ENCODE results near the gene ACTRT3.

The ACTRT3 gene

GRCh38 chr3:169787791-169788190 lies 18.4 kb upstream of the ACTRT3 start:
- no peak for TF ChIP-seq CTCF (IDR thresholded peaks at IDR 0.05; ENCODE audit: low read length, missing control alignments)
- H3K4me3 ChIP-seq (replicated peaks; ENCODE audit: low read depth, low read length) = no peak overlapping the region

GRCh38 chr3:169787120-169787519 lies 17.8 kb upstream of the ACTRT3 start:
- TF ChIP-seq CTCF (IDR thresholded peaks at IDR 0.05; ENCODE audit: low read length, missing control alignments) = no peak
- no peak for DNase-seq (ENCODE audit: low read depth)
- H3K4me3 ChIP-seq (replicated peaks; ENCODE audit: low read depth, low read length) = no peak overlapping the region

More at GRCh38 chr3:169787791-169788190, 18.4 kb upstream of the ACTRT3 start:
- DNase-seq (ENCODE audit: low read depth) = no peak

- H3K4me3 ChIP-seq (replicated peaks; ENCODE audit: low read depth, low read length) = no peak overlapping the region
- no peak for TF ChIP-seq CTCF (IDR thresholded peaks at IDR 0.05; ENCODE audit: low read length, missing control alignments)
- no peak for DNase-seq (ENCODE audit: low read depth)
Observed at GRCh38 chr3:169781209-169781855, 12.0 kb upstream of the ACTRT3 start.

GRCh38 chr3:169780742-169781141 lies 11.4 kb upstream of the ACTRT3 start:
- no peak for TF ChIP-seq CTCF (IDR thresholded peaks at IDR 0.05; ENCODE audit: low read length, missing control alignments)
- no peak for DNase-seq (ENCODE audit: low read depth)
- H3K4me3 ChIP-seq (replicated peaks; ENCODE audit: low read depth, low read length) = no peak overlapping the region

GRCh38 chr3:169777822-169778221 lies 8.5 kb upstream of the ACTRT3 start:
- no peak overlapping the region for H3K4me3 ChIP-seq (replicated peaks; ENCODE audit: low read depth, low read length)
- no peak for DNase-seq (ENCODE audit: low read depth)
- no peak for TF ChIP-seq CTCF (IDR thresholded peaks at IDR 0.05; ENCODE audit: low read length, missing control alignments)

GRCh38 chr3:169774186-169774585 lies 4.8 kb upstream of the ACTRT3 start:
- no peak for TF ChIP-seq CTCF (IDR thresholded peaks at IDR 0.05; ENCODE audit: low read length, missing control alignments)
- no peak for DNase-seq (ENCODE audit: low read depth)
- peak overlapping the region; percentile 93 for H3K4me3 ChIP-seq (replicated peaks; ENCODE audit: low read depth, low read length)

Data from fibroblast of pulmonary artery (primary cell).